HG03060 (cell line): ENCODE measurements around the gene ADGRA3.
"Not testable (repeated sequence)": the region's sequence is repeated elsewhere in the genome, so short reads cannot be mapped to it uniquely, and the experiment has no call there.

ENCODE experiments used
- ATAC-seq: cut with Tn5 transposase; IDR thresholded peaks from one replicate; pipeline ENCODE4 v1.9.1; 2021; ENCODE audit warnings: low read depth, moderate number of reproducible peaks; ENCODE audit not compliant: unreplicated experiment

ADGRA3 gene

DNA sequence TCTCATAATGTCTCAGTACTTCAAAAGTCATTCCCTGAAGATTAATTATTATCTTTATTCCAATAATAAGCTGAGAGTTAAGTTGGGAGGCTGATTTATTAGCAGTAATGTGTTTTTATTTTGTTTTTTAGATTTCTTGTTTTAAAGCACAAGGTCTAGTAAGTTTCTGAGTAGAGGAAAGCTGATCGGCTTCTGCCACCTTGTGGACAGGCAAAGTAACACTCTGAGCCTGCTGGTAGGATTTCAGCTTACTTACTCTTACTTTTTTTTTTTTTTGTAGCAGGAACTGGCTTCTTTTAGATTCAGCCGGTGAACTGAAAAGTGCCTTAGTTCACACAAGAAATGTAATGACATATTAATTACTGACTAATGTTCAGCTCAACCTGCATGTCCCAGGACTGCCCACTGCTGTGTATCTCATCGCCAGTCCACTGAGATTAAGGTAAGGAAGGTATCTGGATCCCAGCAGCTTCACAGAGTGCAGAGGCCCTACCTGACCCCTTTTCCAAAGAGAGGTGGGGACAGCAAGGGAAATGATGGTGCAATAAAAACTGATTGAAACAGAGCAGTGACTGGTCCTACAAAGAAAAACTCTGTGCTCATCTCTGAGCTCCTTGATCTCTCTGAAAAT, 126.5 kb downstream of the ADGRA3 start:
- no peak for ATAC-seq

DNA sequence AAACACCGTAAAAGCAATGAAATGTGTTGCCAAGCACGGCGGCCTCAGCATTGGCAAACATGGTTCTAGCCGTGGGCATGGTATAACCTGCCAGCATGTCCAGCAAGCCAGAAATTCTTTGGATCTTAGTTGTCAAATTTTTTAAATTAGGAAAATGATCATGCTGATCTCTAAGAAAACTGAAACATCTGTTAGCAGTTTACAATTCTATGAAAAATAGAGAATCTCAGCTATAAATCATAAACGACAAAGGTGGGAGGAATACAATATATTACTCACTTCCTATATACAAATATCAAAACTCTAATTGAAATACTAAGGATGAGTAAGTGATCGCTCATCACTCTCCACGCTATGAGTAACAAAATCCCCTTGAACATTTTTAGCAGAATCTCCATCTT, 130.3 kb downstream of the ADGRA3 start:
- no peak for ATAC-seq

DNA sequence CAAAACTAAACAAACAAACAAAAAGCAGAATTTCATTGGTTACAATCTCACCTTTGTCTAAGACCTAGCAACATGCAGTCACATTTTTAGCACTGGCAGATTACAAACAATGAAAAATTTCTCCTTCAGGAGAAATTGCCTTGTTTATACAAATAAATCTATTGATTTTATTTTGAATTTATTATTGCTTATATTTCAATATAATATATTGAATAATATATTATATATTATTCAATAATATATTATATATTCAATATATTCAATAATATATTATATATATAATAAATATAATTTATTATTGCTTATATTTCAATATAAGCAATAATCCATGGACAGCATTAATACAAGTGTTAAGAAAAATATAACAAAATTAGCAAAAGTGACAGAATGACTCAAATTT, 131.7 kb downstream of the ADGRA3 start:
- ATAC-seq, result no peak

DNA sequence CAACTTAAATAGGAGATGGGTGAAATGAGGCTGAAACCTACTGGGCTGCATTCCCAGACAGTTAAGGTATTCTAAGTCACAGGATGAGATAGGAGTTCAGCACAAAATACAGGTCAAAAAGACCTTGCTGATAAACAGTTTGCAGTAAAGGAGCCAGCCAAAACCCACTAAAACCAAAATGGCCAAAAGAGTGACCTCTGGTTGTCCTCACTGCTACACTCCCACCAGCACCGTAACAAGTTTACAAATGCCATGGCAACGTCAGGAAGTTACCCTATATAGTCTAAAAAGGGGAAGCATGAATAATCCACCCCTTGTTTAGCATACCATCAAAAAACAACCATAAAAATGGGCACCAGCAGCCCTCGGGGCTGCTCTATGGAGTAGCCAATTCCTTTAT, 133.7 kb downstream of the ADGRA3 start:
- ATAC-seq, result not testable (repeated sequence)

DNA sequence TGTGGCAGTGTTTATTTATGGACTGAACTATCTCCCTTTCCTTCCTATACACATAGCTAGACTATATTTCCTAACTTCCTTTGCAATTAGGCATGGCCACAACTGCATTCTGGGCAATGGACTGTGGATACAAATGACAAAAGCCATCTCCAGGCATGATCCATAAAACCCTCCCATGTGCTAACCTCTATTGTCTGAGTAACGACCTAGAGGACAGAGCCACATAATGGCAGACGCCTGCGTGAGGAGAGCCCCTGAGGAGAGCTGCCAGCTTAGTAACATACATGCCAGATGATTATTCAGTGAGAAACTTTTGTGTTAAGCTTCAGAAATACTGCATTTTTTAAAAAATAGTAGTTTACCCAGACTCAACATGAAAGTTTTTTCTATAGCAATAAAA, 142.9 kb downstream of the ADGRA3 start:
- ATAC-seq, result no peak

DNA sequence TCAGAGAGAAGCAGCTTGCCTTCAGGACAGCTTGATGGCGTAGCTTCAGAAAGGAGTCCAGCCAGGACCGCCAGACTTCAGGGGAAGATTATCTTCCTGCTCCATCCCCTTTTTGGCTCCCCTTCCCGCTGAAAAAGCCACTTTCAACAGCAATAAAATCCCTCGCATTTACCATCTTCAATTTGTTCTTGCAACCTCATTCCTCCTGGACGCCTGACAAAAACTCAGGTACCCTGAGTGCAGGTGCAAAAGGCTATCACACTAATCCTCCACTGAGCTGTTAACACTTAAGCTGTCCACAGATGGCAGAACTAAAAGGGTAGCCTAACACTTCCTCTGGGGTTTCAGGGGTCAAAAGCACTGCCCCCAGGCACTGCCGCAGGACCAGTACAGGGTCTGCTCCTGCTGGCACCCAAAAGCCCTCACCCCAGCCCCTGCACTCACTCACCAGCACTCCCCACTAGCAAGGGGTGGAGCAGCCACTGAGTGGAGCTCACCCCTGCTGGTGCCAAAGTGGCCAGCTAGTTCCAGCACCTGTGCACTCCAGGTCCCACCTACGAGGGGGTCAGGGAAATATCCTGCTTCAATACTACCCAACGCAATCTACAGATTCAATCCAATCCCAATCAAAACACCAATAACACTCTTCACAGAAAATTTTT, 145.8 kb downstream of the ADGRA3 start:
- ATAC-seq, result no peak

DNA sequence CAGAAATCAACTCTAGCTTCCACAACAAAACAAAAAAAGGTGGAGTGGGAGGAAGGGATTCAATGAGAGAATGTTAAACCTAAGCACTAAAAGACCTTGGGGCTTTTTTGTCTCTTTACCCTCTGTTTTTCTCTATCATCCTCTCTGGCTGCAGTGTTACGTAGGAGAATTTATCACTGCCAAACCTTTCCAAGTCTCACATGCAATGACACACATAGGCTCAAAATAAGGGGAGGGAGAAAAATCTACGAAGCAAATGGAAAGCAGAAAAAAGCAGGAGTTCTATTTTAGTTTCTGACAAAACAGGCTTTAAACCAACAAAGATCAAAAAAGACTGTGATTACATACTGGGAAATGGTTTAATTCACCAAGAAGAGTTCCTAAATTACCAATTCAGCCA, 152.1 kb downstream of the ADGRA3 start:
- ATAC-seq, result no peak

DNA sequence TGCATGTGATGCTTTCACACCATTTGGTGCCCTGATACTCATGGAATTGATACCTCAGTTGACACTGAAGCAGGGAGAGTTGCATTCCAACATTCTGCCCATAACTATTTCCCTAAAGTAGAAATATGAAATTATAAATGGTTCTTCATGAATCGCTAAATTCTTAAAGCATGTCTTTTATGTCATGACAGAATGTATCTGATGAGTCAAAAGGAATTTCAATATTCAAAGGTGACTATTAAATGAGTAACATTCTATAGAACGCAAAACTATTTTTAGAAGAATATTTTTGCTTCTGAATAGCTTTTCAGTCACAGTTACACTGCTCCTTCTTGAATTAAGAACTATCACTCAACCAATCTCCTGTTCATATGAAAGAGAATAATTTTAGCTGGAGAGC, 152.8 kb downstream of the ADGRA3 start:
- ATAC-seq, result no peak

DNA sequence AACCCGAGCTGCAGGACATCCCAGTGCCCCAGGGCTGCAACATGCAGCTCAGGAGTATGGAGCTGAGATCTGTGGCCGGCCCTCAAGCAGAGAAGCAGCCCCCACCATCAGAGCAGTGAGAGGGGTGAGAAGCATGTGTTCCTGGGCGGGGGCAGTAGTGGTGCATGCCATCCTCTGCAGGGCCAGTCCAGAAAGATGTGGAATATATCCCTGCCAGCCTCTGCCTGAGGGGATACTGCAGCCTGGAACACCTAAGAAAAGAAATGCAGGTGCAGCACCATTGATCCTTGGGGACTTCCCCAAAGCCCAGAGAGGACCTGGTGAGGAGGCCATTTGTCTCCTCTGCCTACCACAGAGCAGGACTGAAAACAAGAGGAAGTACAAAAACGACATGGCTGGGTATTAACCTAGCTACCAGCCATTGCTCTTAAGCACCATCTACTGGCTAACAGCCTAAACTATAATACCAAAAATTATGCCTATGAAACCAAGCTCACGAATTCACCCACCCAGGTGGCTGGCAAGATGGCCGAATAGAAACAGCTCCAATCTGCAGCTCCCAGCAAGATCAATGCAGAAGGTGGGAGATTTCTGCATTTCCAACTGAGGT, 158.8 kb downstream of the ADGRA3 start:
- ATAC-seq, result no peak

DNA sequence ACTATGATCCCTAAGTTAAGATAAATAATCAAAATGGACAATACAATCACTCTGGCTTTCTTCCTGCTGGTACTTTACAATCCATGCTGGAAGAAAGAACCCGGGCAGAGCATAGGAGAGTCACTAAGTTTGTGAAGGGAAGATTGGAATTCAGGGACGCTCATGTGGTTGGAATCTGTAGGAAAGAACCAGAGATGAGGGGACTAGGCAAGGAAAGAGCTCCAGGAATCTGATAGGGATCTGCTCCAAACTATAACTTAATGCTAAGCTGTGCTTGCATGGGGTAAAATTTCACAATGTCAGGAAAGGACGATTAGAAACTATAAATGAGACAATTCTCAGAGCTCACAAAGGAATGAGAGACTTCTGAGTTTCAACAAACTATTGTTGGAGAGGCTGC, 167.5 kb downstream of the ADGRA3 start:
- no peak for ATAC-seq

DNA sequence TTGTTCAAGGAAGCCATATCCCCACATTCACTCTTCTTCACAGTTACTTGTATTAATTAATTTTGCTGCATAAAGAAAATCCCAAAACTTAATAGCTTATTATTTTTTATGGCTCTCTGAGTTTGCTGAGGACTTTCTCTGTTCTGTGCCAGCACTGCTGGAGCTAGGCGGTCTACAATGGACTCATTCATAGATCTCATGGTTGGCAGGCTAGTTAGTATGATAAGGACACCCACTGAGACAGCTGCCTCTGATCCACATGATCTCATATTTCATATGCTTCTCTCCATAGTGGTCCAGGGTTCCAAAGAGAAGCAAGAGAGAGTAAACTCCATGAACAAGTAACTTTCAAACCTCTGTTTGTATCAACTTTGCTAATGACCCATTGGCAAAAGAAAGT, 170.2 kb downstream of the ADGRA3 start:
- ATAC-seq, result no peak

DNA sequence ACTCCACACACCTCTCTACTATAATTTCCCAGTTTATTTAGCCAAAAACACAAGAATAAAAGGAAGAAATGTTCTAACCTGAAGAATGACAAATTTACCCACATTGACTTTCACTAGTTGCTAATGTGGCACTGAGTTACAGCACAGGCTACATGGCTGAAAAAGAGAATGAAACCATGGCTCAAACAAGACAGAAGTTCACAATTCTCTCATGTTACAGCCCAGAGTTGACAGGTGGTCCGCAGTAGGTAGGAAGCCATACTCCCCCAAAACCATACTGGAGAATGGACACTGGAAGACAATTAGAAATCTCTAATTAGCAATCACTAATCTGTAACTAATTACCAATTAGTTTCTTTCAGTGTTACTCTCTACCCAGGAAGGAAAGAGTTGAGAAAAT, 170.8 kb downstream of the ADGRA3 start:
- ATAC-seq, result no peak

DNA sequence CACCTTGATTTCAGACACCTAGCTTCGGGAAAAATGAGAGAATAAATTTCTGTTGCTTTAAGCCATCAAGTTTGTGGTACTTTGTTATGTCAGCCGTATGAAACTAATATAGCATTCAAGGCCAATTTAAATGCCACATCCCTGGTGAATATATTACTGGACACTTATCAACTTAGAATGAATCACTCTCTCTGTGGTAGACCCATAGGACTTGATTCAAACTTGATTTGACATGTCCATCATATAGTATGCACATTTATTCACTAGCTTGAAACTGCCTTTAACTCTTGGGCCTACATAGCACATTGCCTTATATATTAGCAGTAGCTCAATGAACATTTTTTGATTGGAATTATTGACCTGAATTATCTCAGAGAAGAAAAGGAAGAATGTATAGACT, 172.3 kb downstream of the ADGRA3 start:
- no peak for ATAC-seq

DNA sequence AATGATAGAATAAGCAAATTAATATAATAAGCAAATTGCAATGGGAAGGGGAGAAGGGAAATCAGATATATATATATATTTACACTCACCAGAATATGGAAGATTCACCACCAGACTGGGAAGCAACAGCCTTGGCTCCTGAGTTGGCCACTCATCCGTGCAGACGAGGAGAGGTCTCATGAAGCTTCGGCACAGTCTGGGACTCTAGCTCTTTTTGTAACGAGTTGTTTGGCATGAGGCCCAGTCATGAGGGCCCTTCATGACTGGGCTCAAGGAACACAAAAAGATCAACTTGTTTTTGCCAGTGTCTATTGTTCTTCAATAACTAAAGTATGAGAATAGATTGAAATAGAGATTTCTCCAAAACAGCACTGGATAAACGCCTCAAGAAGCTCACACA, 176.4 kb downstream of the ADGRA3 start:
- ATAC-seq, result no peak

DNA sequence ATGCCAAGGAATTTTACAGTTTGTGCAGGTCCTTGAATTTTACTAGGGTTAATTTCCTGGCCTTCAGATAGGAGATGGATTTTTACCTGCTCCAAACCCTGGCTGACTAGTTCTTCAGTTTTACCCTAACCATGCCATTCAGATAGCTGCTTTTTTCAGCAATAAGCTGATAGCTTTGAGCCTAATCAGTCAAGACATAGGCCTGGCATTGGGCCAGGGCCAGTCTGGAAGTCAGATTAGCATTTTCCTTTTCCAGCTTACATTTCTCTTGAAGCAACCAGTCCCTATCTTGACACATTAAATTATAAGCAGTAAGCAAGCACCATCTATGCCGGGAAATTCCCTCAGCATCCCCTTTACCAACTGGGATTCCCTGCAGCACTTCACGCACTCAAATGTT, 177.1 kb downstream of the ADGRA3 start:
- ATAC-seq, result no peak
